Neural crest cell (in vitro differentiated cells): ENCODE results near the gene KCNK4. TPM values are rescaled to one million over a fixed set of nuclear protein-coding genes. Genes with fewer than 3 reads are reported as not detected.
"Not testable (repeated sequence)": the region's sequence is repeated elsewhere in the genome, so short reads cannot be mapped to it uniquely, and the experiment has no call there.

Source experiments
- DNase-seq: peaks from one replicate; pipeline ENCODE4 v3.0.0; 2021; ENCODE audit warnings: low read depth, mixed read lengths, low spot score
- H3K27ac Mint-ChIP-seq: one replicate; pipeline ENCODE4 v1.8.0; 2021; ENCODE audit warnings: mild to moderate bottlenecking, mixed read lengths; ENCODE audit not compliant: unreplicated experiment
- H3K27me3 Mint-ChIP-seq: 2 replicates; pipeline ENCODE4 v1.8.0; 2021; ENCODE audit warnings: low read depth, mild to moderate bottlenecking, mixed read lengths
- H3K36me3 Mint-ChIP-seq: 2 replicates; pipeline ENCODE4 v1.8.0; 2021; ENCODE audit warnings: low read depth, mild to moderate bottlenecking, mixed read lengths
- H3K4me1 Mint-ChIP-seq: 2 replicates; pipeline ENCODE4 v1.8.0; 2021; ENCODE audit warnings: mixed read lengths
- H3K4me3 Mint-ChIP-seq: one replicate; pipeline ENCODE4 v1.8.0; 2021; ENCODE audit warnings: mild to moderate bottlenecking, mixed read lengths
- H3K9me3 Mint-ChIP-seq: 2 replicates; pipeline ENCODE4 v1.8.0; 2021; ENCODE audit warnings: mixed read lengths
- total RNA-seq: library from RNA; stranded (reverse); gene quantifications from 2 replicates; pipeline ENCODE4 v1.2.1, GENCODE V29; 2021
- TF ChIP-seq, protein P1 (sequence below): fragments of 200-600 bp; sonication (generic); conservative IDR thresholded peaks from 2 replicates; pipeline ENCODE4 v1.5.0; 2021; ENCODE audit warnings: antibody characterized with exemption, mild to moderate bottlenecking

The KCNK4 gene
- total RNA-seq, 1 donor from 2014 or later = not detected

DNA sequence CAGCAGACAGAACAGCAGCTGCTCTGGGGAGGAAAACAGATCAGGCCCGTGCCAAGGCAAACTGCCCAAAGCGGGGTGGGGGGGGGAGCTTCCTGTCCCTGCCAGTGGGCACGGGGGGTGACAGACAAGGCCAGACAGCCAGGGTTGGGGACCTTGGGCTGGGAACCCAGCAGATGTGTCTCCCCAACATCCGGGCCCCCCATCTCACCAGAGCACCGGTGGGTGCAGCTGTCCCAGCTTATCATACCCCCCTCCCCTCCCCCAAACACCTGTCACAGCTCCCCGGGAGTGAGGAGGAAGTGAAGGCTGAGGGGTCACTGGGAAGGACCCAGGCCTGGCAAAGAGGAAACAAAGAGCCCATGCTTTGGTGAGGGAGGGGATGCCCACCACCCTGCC, 45.7 kb upstream of the KCNK4 start:
- no peaks in the 10 kb centered on the region for H3K36me3 Mint-ChIP-seq
- no peak overlapping the region for H3K27ac Mint-ChIP-seq
- H3K4me3 Mint-ChIP-seq = peak overlapping the region; percentile 90

DNA sequence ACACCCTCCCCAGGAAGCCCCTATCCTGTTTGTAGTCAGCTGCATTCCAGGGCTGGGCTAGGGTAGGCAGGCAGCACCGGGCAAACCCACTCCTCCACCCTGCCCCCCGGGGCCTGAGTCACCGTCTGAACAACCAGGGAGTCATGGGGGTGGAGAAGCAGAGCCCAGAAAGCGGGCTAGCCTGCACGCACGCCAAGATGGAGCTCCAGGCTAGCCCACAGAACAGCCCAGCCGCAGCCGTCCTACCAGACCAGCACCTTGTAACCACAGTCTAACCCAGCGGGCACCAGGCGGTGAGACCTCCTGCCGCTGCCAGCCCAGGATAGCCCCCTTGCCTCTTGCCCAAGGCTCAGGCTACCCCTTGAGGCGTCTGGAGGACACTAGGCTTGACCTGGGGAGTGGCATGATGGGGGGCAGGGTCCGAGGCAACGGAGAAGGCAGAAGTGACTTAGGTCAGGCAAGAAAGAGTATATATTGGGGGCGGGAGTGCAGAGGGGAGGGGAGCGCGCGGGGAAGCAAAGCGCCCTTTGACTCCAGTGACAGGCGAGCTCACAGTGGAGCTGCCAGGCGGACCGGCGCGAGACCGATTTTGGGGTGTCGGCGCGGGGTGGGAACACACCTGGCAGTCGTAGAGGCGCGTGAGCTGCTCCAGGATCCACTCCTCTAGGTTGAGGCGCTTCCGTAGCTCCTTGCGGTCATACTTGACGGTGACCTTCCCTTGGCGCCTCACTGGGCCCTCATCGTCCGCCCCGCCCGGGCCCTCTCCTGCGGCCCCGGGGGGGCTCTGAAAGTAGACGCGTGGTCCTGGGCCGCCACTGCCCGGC, 45.1 kb upstream of the KCNK4 start:
- TF ChIP-seq, protein P1, sequence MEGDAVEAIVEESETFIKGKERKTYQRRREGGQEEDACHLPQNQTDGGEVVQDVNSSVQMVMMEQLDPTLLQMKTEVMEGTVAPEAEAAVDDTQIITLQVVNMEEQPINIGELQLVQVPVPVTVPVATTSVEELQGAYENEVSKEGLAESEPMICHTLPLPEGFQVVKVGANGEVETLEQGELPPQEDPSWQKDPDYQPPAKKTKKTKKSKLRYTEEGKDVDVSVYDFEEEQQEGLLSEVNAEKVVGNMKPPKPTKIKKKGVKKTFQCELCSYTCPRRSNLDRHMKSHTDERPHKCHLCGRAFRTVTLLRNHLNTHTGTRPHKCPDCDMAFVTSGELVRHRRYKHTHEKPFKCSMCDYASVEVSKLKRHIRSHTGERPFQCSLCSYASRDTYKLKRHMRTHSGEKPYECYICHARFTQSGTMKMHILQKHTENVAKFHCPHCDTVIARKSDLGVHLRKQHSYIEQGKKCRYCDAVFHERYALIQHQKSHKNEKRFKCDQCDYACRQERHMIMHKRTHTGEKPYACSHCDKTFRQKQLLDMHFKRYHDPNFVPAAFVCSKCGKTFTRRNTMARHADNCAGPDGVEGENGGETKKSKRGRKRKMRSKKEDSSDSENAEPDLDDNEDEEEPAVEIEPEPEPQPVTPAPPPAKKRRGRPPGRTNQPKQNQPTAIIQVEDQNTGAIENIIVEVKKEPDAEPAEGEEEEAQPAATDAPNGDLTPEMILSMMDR = no peak
- H3K4me1 Mint-ChIP-seq = peaks cover 20% of the 10 kb centered on the region
- H3K27me3 Mint-ChIP-seq = peaks cover 5% of the 10 kb centered on the region
- H3K27ac Mint-ChIP-seq = peak overlapping the region; percentile 19
- H3K36me3 Mint-ChIP-seq = no peaks in the 10 kb centered on the region
- no peak for DNase-seq
- H3K9me3 Mint-ChIP-seq = no peaks in the 10 kb centered on the region
- peak overlapping the region; percentile 90 for H3K4me3 Mint-ChIP-seq

More for the DNA sequence above, 45.7 kb upstream of the KCNK4 start:
- Mint-ChIP-seq H3K9me3 (no peaks in the 10 kb centered on the region), H3K4me1 (peaks cover 24% of the 10 kb centered on the region), H3K27me3 (peaks cover 5% of the 10 kb centered on the region)
- TF ChIP-seq, protein P1 = no peak
- DNase-seq = no peak

DNA sequence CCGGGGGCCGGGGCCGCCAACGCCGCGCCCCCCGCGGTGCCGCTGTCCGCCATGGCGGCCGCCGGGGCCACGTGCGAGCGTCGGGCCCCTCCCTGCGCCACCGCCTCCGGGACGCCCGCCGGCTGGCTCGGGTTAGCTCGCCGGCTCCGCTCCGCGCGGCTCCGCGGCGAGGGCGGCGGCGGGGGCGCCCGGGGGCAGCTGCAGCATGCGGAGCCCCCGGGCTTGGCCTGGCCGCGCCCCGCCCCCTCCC, 44.6 kb upstream of the KCNK4 start:
- Mint-ChIP-seq H3K4me1 (peaks cover 20% of the 10 kb centered on the region), H3K4me3 (peak overlapping the region; percentile 97)
- not testable (repeated sequence) for DNase-seq, H3K9me3 Mint-ChIP-seq, H3K27me3 Mint-ChIP-seq, H3K36me3 Mint-ChIP-seq, H3K27ac Mint-ChIP-seq

DNA sequence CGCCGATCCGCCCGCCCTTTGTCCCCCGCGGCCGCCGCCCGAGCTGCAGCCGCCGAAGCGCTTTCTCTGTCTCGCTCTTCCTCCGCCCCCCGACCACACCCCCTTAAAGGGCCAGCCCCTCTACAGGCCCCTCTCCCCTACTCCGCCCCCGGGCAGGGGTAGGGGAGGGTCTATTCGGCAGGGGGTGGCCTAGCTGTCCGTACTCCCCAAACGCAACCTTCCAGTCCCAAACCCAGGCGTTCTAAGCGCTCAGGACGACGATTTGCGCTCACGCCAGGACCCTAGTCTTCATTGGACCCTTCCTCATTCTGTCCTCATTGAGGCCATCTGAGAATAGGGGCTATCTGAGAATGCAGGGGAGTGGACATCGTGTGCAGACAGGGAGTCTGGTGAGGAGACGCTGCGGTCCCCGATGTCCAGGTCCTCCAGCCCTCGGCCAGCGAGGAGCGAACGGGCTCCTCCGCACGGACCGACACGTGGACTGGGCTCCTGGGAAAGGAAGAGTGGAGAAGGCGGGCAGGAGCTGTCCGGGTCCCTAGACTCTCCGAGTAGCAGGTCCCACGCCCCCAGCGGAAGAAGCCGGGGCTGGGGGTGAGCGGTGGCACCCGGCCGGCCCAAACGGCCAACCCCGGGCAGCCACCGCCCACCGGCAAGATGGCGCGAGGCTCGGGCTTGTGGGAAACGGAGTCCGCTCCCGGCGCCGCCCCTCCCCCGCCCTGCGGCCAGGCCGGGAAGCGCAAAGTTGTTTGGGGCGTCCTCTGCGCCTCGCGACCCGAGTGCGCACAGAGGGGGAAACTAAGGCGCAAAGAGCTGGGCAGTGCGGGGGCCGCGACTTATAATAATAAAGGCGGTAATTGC, 44.0 kb upstream of the KCNK4 start, which contains the start of gene PPP1R14B:
PPP1R14B (minus strand) TSS at position 73 of the 858 bp plus-strand sequence. CDS start 270 bp downstream, outside the sequence.
- Mint-ChIP-seq H3K36me3 (no peaks in the 10 kb centered on the region), H3K4me1 (peaks cover 25% of the 10 kb centered on the region), H3K27ac (peak within 1 kb of the TSS; percentile 96), H3K4me3 (peak within 1 kb of the TSS; percentile 97), H3K27me3 (peaks cover 3% of the 10 kb centered on the region), H3K9me3 (no peaks in the 10 kb centered on the region)
- DNase-seq = peak; percentile 86
- TF ChIP-seq, protein P1 = peak; percentile 34

DNA sequence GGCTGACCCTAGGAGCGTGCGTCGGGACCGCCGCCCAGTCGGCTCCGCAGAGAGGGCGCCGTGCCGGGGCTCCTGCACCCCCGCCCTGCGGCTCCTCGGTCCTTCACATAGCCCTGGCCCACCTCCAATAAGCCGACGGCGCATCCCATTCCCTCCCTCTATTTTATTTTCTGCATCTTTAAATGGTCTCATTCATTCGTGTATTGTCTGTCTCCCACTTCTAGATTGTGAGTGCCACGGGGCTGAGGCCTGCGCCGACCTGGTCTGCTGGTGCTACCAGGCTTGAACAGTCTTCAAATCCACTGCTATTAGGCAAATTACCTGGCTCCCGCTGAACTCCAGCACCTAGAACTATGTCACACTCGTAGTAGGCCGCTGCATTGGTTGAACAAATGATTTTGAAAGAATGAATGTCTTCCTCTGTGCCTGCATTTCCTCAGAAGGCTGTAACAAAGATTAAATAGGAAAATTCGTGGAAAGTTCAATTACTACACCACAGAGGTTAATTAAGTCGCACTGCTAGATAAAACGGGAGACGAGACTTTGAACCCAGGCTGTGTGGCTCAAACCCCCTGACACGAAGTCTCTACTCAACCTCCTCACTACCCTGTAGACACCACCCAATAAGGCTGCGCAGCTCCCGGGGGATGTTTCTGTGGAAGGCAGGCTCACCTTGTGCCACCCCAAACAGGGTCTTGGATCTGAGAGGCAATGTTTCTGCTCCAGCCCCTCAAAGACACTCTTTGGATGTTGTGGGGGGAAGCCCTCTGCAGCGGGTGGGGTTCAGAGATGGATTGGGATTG, 43.2 kb upstream of the KCNK4 start:
- H3K4me3 Mint-ChIP-seq = peak overlapping the region; percentile 97
- peak overlapping the region; percentile 93 for H3K27ac Mint-ChIP-seq
- DNase-seq = no peak
- TF ChIP-seq, protein P1 = peak; percentile 15
- no peaks in the 10 kb centered on the region for H3K9me3 Mint-ChIP-seq
- H3K4me1 Mint-ChIP-seq = peaks cover 25% of the 10 kb centered on the region
- no peaks in the 10 kb centered on the region for H3K36me3 Mint-ChIP-seq
- peaks cover 3% of the 10 kb centered on the region for H3K27me3 Mint-ChIP-seq
